Activated B cell treated with CpG ODN at 0.5 μM for 24 hours (primary cell): ENCODE results near the gene ARID5A. TPM values are rescaled to one million over a fixed set of nuclear protein-coding genes. Genes with fewer than 3 reads are reported as not detected.

ENCODE experiments used
- ATAC-seq: fragments of 200-7000 bp; cut with Tn5 transposase; one replicate; pipeline ENCODE4 v1.10.0; 2021; ENCODE audit warnings: low read depth, mild to moderate bottlenecking, moderate library complexity
- CTCF ChIA-PET: fragments of 350-600 bp; sonication (Branson Sonifier 250); formaldehyde crosslinking; loops from one replicate; lab custom pipeline; 2021; ENCODE audit warnings: antibody characterized with exemption; lab: Charles Lee
- POLR2A ChIA-PET: fragments of 350-600 bp; sonication (Branson Sonifier 250); formaldehyde crosslinking; loops from one replicate; lab custom pipeline; 2021; ENCODE audit warnings: antibody characterized with exemption; lab: Charles Lee
- DNase-seq: peaks from one replicate; pipeline ENCODE4 v3.0.0; 2022
- H3K27ac Mint-ChIP-seq: one replicate; pipeline ENCODE4 v1.8.0; 2020; ENCODE audit warnings: mixed read lengths
- H3K27me3 Mint-ChIP-seq: one replicate; pipeline ENCODE4 v1.8.0; 2021; ENCODE audit warnings: mixed read lengths
- H3K36me3 Mint-ChIP-seq: one replicate; pipeline ENCODE4 v1.8.0; 2021; ENCODE audit warnings: low read depth, mixed read lengths
- H3K4me1 Mint-ChIP-seq: one replicate; pipeline ENCODE4 v1.8.0; 2021; ENCODE audit warnings: mixed read lengths
- H3K4me3 Mint-ChIP-seq: one replicate; pipeline ENCODE4 v1.8.0; 2020; ENCODE audit warnings: mild to moderate bottlenecking, mixed read lengths
- H3K9me3 Mint-ChIP-seq: one replicate; pipeline ENCODE4 v1.8.0; 2020; ENCODE audit warnings: mixed read lengths
- intact Hi-C: fragments of 100-400 bp; cut with micrococcal nuclease; formaldehyde crosslinking; loops from one replicate; pipeline ENCODE4 v1.15.1; 2024
- total RNA-seq: library from RNA; stranded (reverse); gene quantifications from 2 replicates; pipeline ENCODE4 v1.2.3, GENCODE V29; 2022
- TF ChIP-seq, protein P1 (sequence below): fragments of 200-600 bp; IDR thresholded peaks from one replicate; pipeline ENCODE4 v1.8.0; 2022; ENCODE audit warnings: antibody characterized with exemption, mild to moderate bottlenecking

ARID5A gene
- total RNA-seq, 1 donor from 2014 or later, result 83.5 TPM

DNA sequence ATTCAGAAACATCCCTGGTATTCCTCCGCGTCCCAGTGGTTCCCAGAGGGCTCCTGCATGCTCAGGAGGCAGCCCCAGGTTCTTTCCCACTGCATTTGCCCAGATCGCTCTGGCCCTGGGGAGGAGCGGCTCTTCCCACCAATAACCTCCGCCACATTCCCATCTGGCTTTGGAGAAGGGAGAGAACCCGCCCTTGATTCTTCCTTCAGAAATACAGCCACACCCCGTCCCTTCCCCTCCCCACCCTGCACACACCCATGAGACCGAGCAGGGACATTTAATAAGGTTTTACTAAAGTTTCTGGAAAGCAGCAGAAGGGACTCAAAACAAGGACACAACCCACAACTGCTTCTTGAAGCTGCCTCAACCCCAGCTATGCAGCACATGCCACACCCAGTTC is 21.9 kb downstream of the ARID5A start:
- Mint-ChIP-seq H3K4me1 (peaks cover 16% of the 10 kb centered on the region), H3K36me3 (no peaks in the 10 kb centered on the region), H3K9me3 (no peaks in the 10 kb centered on the region), H3K4me3 (no peak overlapping the region), H3K27me3 (no peaks in the 10 kb centered on the region), H3K27ac (no peak overlapping the region)
- intact Hi-C loops, result no loop called here
- POLR2A ChIA-PET, result no interaction called here
- CTCF ChIA-PET, result no interaction called here
- no peak for DNase-seq
- TF ChIP-seq, protein P1, sequence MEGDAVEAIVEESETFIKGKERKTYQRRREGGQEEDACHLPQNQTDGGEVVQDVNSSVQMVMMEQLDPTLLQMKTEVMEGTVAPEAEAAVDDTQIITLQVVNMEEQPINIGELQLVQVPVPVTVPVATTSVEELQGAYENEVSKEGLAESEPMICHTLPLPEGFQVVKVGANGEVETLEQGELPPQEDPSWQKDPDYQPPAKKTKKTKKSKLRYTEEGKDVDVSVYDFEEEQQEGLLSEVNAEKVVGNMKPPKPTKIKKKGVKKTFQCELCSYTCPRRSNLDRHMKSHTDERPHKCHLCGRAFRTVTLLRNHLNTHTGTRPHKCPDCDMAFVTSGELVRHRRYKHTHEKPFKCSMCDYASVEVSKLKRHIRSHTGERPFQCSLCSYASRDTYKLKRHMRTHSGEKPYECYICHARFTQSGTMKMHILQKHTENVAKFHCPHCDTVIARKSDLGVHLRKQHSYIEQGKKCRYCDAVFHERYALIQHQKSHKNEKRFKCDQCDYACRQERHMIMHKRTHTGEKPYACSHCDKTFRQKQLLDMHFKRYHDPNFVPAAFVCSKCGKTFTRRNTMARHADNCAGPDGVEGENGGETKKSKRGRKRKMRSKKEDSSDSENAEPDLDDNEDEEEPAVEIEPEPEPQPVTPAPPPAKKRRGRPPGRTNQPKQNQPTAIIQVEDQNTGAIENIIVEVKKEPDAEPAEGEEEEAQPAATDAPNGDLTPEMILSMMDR, result no peak
- no peak for ATAC-seq

DNA sequence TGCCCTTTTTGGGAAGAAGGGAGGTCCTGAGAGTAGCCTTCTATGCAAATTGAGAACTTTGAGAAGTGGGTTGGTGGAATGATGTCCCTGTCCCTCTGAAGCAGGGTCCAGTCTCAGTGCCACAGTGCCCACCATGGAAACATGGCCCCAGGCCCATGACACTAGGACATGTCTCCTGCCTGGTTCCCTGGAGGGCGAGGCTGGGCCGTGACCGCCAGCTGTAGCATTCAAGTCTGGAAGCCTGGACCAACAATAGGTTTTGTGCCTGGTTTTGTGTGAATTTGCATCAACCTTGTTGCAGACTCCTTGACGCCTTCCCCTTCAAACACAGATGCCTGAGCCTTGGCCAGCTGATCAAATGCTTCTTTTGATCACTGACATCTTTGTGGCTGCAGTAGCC is 27.5 kb downstream of the ARID5A start:
- TF ChIP-seq, protein P1, result no peak
- ATAC-seq (no peak), DNase-seq (no peak)
- CTCF ChIA-PET, result no interaction called here
- Mint-ChIP-seq H3K27ac (no peak overlapping the region), H3K4me1 (no peaks in the 10 kb centered on the region), H3K36me3 (no peaks in the 10 kb centered on the region), H3K27me3 (no peaks in the 10 kb centered on the region), H3K4me3 (no peak overlapping the region), H3K9me3 (no peaks in the 10 kb centered on the region)
- POLR2A ChIA-PET, result no interaction called here
- intact Hi-C loops, result no loop called here

DNA sequence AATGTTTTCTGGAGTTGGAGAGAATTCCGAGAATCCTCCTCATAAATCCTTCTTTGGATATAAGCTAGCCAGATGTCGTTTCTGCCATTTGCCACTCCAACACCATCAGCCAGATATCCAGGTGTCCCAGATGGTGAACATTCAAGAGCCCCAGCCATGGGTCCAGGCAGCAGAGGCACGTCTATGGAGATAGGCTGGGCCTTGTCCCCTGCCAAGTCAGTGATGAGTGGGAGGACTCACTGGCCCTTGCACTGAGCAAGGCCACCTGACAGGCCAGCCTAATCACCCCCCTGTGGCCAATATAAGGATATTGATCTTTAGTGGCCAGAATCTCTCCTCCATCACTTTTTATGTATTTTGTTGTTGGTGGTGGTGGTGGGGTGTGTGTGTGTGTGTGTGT is 28.0 kb downstream of the ARID5A start:
- no peak overlapping the region for H3K4me3 Mint-ChIP-seq
- ATAC-seq, result no peak
- H3K27me3 Mint-ChIP-seq, result no peaks in the 10 kb centered on the region
- CTCF ChIA-PET, result interaction anchor here (1.4 kb wide), 1 partner anchor 54 kb away, joined by 3 read pairs; no protein-coding TSS in a partner anchor
- no peaks in the 10 kb centered on the region for H3K36me3 Mint-ChIP-seq
- intact Hi-C loops, result no loop called here
- TF ChIP-seq, protein P1, result no peak
- no peak for DNase-seq
- no peaks in the 10 kb centered on the region for H3K4me1 Mint-ChIP-seq
- H3K9me3 Mint-ChIP-seq, result no peaks in the 10 kb centered on the region
- POLR2A ChIA-PET, result no interaction called here
- H3K27ac Mint-ChIP-seq, result no peak overlapping the region

DNA sequence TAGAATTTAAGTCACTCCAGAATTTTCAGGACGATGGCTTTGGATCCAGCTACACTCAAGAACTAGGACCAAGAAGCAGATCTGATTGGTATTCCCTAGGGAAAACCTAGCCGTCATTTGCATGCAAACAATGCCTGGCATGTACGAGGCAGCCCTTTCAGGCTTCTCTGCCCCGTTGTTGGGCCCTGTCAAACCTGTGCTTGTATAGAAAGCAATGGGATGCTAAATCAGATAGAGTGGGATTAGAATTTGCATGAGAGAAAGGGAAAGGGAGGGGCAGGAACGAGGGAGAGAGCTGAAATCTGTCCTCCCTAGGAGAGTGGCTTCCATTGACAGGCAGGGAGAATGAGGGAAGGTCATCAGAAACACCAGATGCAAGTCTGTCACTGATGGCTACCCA is 28.6 kb downstream of the ARID5A start:
- Mint-ChIP-seq H3K36me3 (no peaks in the 10 kb centered on the region), H3K27me3 (no peaks in the 10 kb centered on the region), H3K4me3 (no peak overlapping the region), H3K9me3 (no peaks in the 10 kb centered on the region), H3K4me1 (no peaks in the 10 kb centered on the region), H3K27ac (no peak overlapping the region)
- DNase-seq (no peak), ATAC-seq (no peak)
- TF ChIP-seq, protein P1, result no peak
- POLR2A ChIA-PET, result no interaction called here
- CTCF ChIA-PET, result interaction anchor here (1.4 kb wide), 1 partner anchor 54 kb away, joined by 3 read pairs; no protein-coding TSS in a partner anchor
- intact Hi-C loops, result no loop called here

DNA sequence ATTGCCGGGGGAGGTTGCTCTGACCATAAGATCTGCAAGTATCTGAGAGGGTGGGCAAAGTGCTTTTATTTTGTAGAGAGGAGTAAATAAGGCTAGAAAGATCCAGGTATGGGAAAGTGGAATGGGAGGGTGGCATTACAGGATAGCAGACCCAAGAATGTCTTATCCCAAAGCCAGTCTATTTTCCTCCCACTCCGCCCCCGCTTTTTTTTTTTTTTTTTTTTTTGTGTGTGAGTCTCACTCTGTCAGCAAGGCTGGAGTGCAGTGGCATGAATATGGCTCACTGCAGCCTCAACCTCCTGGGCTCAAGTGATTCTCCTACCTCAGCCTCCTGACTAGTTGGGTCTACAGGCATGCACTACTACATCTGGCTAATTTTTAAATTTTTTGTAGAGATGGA is 31.5 kb downstream of the ARID5A start:
- Mint-ChIP-seq H3K27me3 (no peaks in the 10 kb centered on the region), H3K27ac (no peak overlapping the region), H3K9me3 (no peaks in the 10 kb centered on the region), H3K4me3 (no peak overlapping the region), H3K36me3 (no peaks in the 10 kb centered on the region), H3K4me1 (no peaks in the 10 kb centered on the region)
- intact Hi-C loops, result no loop called here
- TF ChIP-seq, protein P1, result no peak
- ChIA-PET CTCF (no interaction called here), POLR2A (no interaction called here)
- ATAC-seq (no peak), DNase-seq (no peak)
